H9 (cell line): ENCODE measurements around the gene FAP. TPM values are rescaled to one million over a fixed set of nuclear protein-coding genes. Genes with fewer than 3 reads are reported as not detected.

Source experiments
- DNase-seq: peaks from one replicate; pipeline ENCODE4 v3.0.0-alpha.2; 2017
- H2AFZ ChIP-seq: one replicate; pipeline ENCODE4 v1.6.1; 2013; ENCODE audit warnings: mild to moderate bottlenecking, low read length, control low read depth, moderate library complexity
- H2AK5ac ChIP-seq: 2 replicates; pipeline ENCODE4 v1.6.1; 2013; ENCODE audit warnings: low read length, control low read depth, mixed read lengths; ENCODE audit not compliant: insufficient read length
- H2BK120ac ChIP-seq: one replicate; pipeline ENCODE4 v1.6.1; 2013; ENCODE audit warnings: low read depth, mild to moderate bottlenecking, low read length, control low read depth, inconsistent platforms; ENCODE audit not compliant: poor library complexity, severe bottlenecking
- H2BK12ac ChIP-seq: 2 replicates; pipeline ENCODE4 v1.6.1; 2013; ENCODE audit warnings: low read length, control low read depth, mixed read lengths, low read depth; ENCODE audit not compliant: insufficient read length
- H2BK15ac ChIP-seq: 2 replicates; pipeline ENCODE4 v1.6.1; 2013; ENCODE audit warnings: low read depth, low read length, control low read depth
- H2BK20ac ChIP-seq: one replicate; pipeline ENCODE4 v1.6.1; 2013; ENCODE audit warnings: low read depth, mild to moderate bottlenecking, low read length, control low read depth, inconsistent platforms; ENCODE audit not compliant: poor library complexity, severe bottlenecking
- H2BK5ac ChIP-seq: 2 replicates; pipeline ENCODE4 v1.6.1; 2013; ENCODE audit warnings: low read length, control low read depth, mixed read lengths; ENCODE audit not compliant: insufficient read length
- H3K14ac ChIP-seq: 2 replicates; pipeline ENCODE4 v1.6.1; 2013; ENCODE audit warnings: low read length, control low read depth; ENCODE audit not compliant: insufficient read depth
- H3K18ac ChIP-seq: 2 replicates; pipeline ENCODE4 v1.6.1; 2013; ENCODE audit warnings: low read depth, mild to moderate bottlenecking, mixed read lengths, low read length, control low read depth; ENCODE audit not compliant: insufficient read length
- H3K23ac ChIP-seq: 2 replicates; pipeline ENCODE4 v1.6.1; 2013; ENCODE audit warnings: low read length, control low read depth, mixed read lengths, low read depth; ENCODE audit not compliant: insufficient read length
- H3K23me2 ChIP-seq: 2 replicates; pipeline ENCODE4 v1.6.1; 2013; ENCODE audit warnings: low read depth, mild to moderate bottlenecking, mixed read lengths, low read length, control low read depth; ENCODE audit not compliant: insufficient read length, poor library complexity, severe bottlenecking
- H3K27ac ChIP-seq: 2 replicates; pipeline ENCODE4 v1.5.1; 2013; ENCODE audit warnings: low read length, control low read depth, mixed read lengths, low read depth; ENCODE audit not compliant: insufficient read length
- H3K27me3 ChIP-seq: 2 replicates; pipeline ENCODE4 v1.6.1; 2013; ENCODE audit warnings: low read length, control low read depth, inconsistent platforms; ENCODE audit not compliant: insufficient read depth
- H3K4ac ChIP-seq: 2 replicates; pipeline ENCODE4 v1.6.1; 2013; ENCODE audit warnings: low read depth, mild to moderate bottlenecking, control low read depth, inconsistent platforms, low read length, moderate library complexity
- H3K4me1 ChIP-seq: 2 replicates; pipeline ENCODE4 v1.6.1; 2013; ENCODE audit warnings: low read length, control low read depth, inconsistent platforms; ENCODE audit not compliant: insufficient read depth
- H3K4me2 ChIP-seq: 2 replicates; pipeline ENCODE4 v1.6.1; 2013; ENCODE audit warnings: low read length, control low read depth, mixed read lengths; ENCODE audit not compliant: insufficient read length, insufficient read depth
- H3K56ac ChIP-seq: 2 replicates; pipeline ENCODE4 v1.6.1; 2013; ENCODE audit warnings: low read depth, mild to moderate bottlenecking, mixed read lengths, low read length, control low read depth; ENCODE audit not compliant: insufficient read length
- H3K79me1 ChIP-seq: 2 replicates; pipeline ENCODE4 v1.6.1; 2013; ENCODE audit warnings: low read depth, mild to moderate bottlenecking, moderate library complexity, low read length, control low read depth, inconsistent platforms; ENCODE audit not compliant: insufficient read depth, poor library complexity, severe bottlenecking
- H3K79me2 ChIP-seq: 2 replicates; pipeline ENCODE4 v1.6.1; 2013; ENCODE audit warnings: low read length, control low read depth, inconsistent platforms; ENCODE audit not compliant: insufficient read depth
- H3K9ac ChIP-seq: 2 replicates; pipeline ENCODE4 v1.6.1; 2013; ENCODE audit warnings: low read length, control low read depth, mixed read lengths; ENCODE audit not compliant: insufficient read length; ENCODE audit errors: extremely low read depth
- H3K9me3 ChIP-seq: one replicate; pipeline ENCODE4 v1.6.1; 2013; ENCODE audit warnings: low read depth, low read length, inconsistent platforms; ENCODE audit not compliant: control insufficient read depth
- H3T11ph ChIP-seq: one replicate; pipeline ENCODE4 v1.6.1; 2013; ENCODE audit warnings: mild to moderate bottlenecking, low read length, control low read depth, inconsistent platforms
- H4K20me1 ChIP-seq: one replicate; pipeline ENCODE4 v1.6.1; 2013; ENCODE audit not compliant: control insufficient read depth, insufficient read length, insufficient read depth
- H4K5ac ChIP-seq: 2 replicates; pipeline ENCODE4 v1.6.1; 2013; ENCODE audit warnings: low read depth, mild to moderate bottlenecking, mixed read lengths, low read length, control low read depth; ENCODE audit not compliant: insufficient read length
- H4K8ac ChIP-seq: replicated peaks from 2 replicates; pipeline ENCODE4 v1.6.1; 2013; ENCODE audit warnings: low read length, control low read depth, mixed read lengths, low read depth; ENCODE audit not compliant: insufficient read length
- H4K91ac ChIP-seq: 2 replicates; pipeline ENCODE4 v1.6.1; 2013; ENCODE audit warnings: low read depth, mild to moderate bottlenecking, moderate library complexity, mixed read lengths, low read length, control low read depth; ENCODE audit not compliant: insufficient read length
- H3K27ac Mint-ChIP-seq, 3 experiments: 2 replicates in 2 of 3; 3 replicates in 1 of 3; pipeline ENCODE4 v1.8.0; 2020 to 2021; ENCODE audit warnings: mixed read lengths in 3 of 3, mild to moderate bottlenecking in 1 of 3, moderate library complexity in 1 of 3
- H3K27me3 Mint-ChIP-seq: 2 replicates; pipeline ENCODE4 v1.8.0; 2021; ENCODE audit warnings: low read depth, mild to moderate bottlenecking, moderate library complexity, mixed read lengths
- H3K36me3 Mint-ChIP-seq, 3 experiments: 2 replicates in 2 of 3; 3 replicates in 1 of 3; pipeline ENCODE4 v1.8.0; 2020 to 2021; ENCODE audit warnings: low read depth in 3 of 3, mixed read lengths in 3 of 3; ENCODE audit not compliant: insufficient read depth in 1 of 3
- H3K4me1 Mint-ChIP-seq, 2 experiments: 2 replicates each; pipeline ENCODE4 v1.8.0; 2020; ENCODE audit warnings: mixed read lengths in 2 of 2
- H3K4me3 Mint-ChIP-seq, 2 experiments: 2 replicates in 1 of 2; 3 replicates in 1 of 2; pipeline ENCODE4 v1.8.0; 2020 to 2021; ENCODE audit warnings: mild to moderate bottlenecking in 2 of 2, mixed read lengths in 2 of 2, moderate library complexity in 1 of 2
- H3K9me3 Mint-ChIP-seq, 2 experiments: 2 replicates in 1 of 2; 3 replicates in 1 of 2; pipeline ENCODE4 v1.8.0; 2020; ENCODE audit warnings: mild to moderate bottlenecking in 2 of 2, mixed read lengths in 2 of 2, moderate library complexity in 1 of 2
- CTCF ChIP-seq: fragments of 200-600 bp; sonication (generic); conservative IDR thresholded peaks from 3 replicates; pipeline ENCODE4 v1.8.0; 2021; ENCODE audit warnings: antibody characterized with exemption, mild to moderate bottlenecking
- WGBS: extraction: QIAGEN DNeasy Blood & Tissue Kit; methylation state at CpG from one replicate; pipeline ENCODE4 v1.1.7; 2013; ENCODE audit warnings: missing lambda C conversion rate, low lambda C conversion rate, mixed read lengths; ENCODE audit not compliant: insufficient read length; ENCODE audit errors: extremely low coverage; 5-methylcytosine and 5-hydroxymethylcytosine counted together
- total RNA-seq: library from RNA; stranded (reverse); gene quantifications from 2 replicates; pipeline ENCODE4 v1.2.1, GENCODE V29; 2021

FAP gene
- total RNA-seq, 1 experiment from 2014 or later = not detected

GRCh38 chr2:162254236-162254871 is 11.1 kb upstream of the FAP start:
- H3K27me3 ChIP-seq = no peaks in the 10 kb centered on the region
- no peak overlapping the region for H3K23ac ChIP-seq
- H3K4me1 ChIP-seq = no peaks in the 10 kb centered on the region
- H3K79me1 ChIP-seq = no peaks in the 10 kb centered on the region
- H4K91ac ChIP-seq = no peak overlapping the region
- H3K9ac ChIP-seq = no peak overlapping the region
- Mint-ChIP-seq H3K27me3 (no peaks in the 10 kb centered on the region), H3K4me3 (no peak overlapping the region), H3K9me3 (no peaks in the 10 kb centered on the region; a peak in 1 of 5 replicates), H3K4me1 (peaks cover 0 to 4% of the 10 kb centered on the region in 2 experiments; a peak in 2 of 4 replicates), H3K36me3 (no peaks in the 10 kb centered on the region; a peak in 1 of 7 replicates), H3K27ac (peak overlapping the region in 1 of 3 experiments; percentile 7; a peak in 2 of 7 replicates)
- H4K8ac ChIP-seq = no peak overlapping the region
- H2AFZ ChIP-seq = no peak overlapping the region
- H3K14ac ChIP-seq = no peak overlapping the region
- no peak overlapping the region for H3T11ph ChIP-seq
- H2BK12ac ChIP-seq = no peak overlapping the region
- no peak overlapping the region for H3K4me2 ChIP-seq
- H3K27ac ChIP-seq = no peak overlapping the region
- H2BK15ac ChIP-seq = no peak overlapping the region
- H3K56ac ChIP-seq = no peak overlapping the region
- DNase-seq = no peak
- H2AK5ac ChIP-seq = no peak overlapping the region
- H3K79me2 ChIP-seq = no peaks in the 10 kb centered on the region
- H3K9me3 ChIP-seq = no peaks in the 10 kb centered on the region
- no peaks in the 10 kb centered on the region for H4K20me1 ChIP-seq
- H2BK120ac ChIP-seq = no peak overlapping the region
- no peak overlapping the region for H3K4ac ChIP-seq
- WGBS = no CpG with 5 or more reads among the region's 2 CpGs
- H3K23me2 ChIP-seq = no peaks in the 10 kb centered on the region
- no peak overlapping the region for H4K5ac ChIP-seq
- no peak overlapping the region for H2BK20ac ChIP-seq
- no peak for TF ChIP-seq CTCF
- no peak overlapping the region for H2BK5ac ChIP-seq
- no peak overlapping the region for H3K18ac ChIP-seq
